Bronchial epithelial cell (primary cell): ENCODE data around the gene SPANXN2. TPM values are rescaled to one million over a fixed set of nuclear protein-coding genes. Genes with fewer than 3 reads are reported as not detected.

Experiments used
- DNase-seq: peaks from one replicate; pipeline ENCODE4 v3.0.0-alpha.2; 2010; ENCODE audit warnings: low read depth
- FAIRE-seq: peaks from 2 replicates; lab custom pipeline; 2011; peaks lifted over from hg19 to GRCh38; lab: Jason Lieb, UNC
- H3K27me3 ChIP-seq: 2 replicates; pipeline ENCODE4 v1.5.1; 2011; ENCODE audit warnings: low read length; ENCODE audit not compliant: control insufficient read depth, insufficient read depth
- H3K36me3 ChIP-seq: 2 replicates; pipeline ENCODE4 v1.5.1; 2011; ENCODE audit warnings: low read length; ENCODE audit not compliant: control insufficient read depth, insufficient read depth
- H3K4me3 ChIP-seq: 2 replicates; pipeline ENCODE4 v1.5.1; 2011; ENCODE audit warnings: mild to moderate bottlenecking, low read depth, low read length, control low read depth
- total RNA-seq: library from RNA; depleted of rRNA; stranded (reverse); fragments of >200 nt; gene quantifications from 2 replicates; pipeline ENCODE4 v1.2.1, GENCODE V29; 2014
- TF ChIP-seq, protein P1 (sequence below): IDR thresholded peaks from 2 replicates; pipeline ENCODE4 v1.5.1; 2011; ENCODE audit warnings: mild to moderate bottlenecking, moderate library complexity, low read length, control low read depth, inconsistent platforms; ENCODE audit not compliant: insufficient read depth, severe bottlenecking

Gene SPANXN2
- total RNA-seq, 1 donor from 2014 or later = not detected

DNA sequence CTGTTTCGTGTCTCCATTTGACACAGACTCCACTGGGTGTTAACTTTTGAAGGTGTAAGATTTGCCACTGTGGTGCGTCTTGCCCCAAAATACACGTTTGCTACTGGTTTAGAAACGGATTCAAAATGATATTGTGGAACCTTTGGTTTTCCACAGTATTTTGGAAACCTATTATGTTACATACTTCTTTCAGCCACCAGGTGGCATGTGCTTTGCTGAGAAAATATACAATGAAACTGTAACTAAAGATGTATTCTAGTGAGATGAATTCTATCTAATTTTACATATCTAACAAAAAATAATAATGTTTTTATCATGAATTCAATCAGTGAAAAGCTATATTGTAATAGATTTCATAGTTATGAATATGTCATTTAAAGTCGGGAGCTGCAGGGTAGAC, 56.2 kb downstream of the SPANXN2 start:
- Histone ChIP-seq H3K36me3 (no peaks in the 10 kb centered on the region), H3K4me3 (no peak overlapping the region), H3K27me3 (no peaks in the 10 kb centered on the region)
- TF ChIP-seq, protein P1, sequence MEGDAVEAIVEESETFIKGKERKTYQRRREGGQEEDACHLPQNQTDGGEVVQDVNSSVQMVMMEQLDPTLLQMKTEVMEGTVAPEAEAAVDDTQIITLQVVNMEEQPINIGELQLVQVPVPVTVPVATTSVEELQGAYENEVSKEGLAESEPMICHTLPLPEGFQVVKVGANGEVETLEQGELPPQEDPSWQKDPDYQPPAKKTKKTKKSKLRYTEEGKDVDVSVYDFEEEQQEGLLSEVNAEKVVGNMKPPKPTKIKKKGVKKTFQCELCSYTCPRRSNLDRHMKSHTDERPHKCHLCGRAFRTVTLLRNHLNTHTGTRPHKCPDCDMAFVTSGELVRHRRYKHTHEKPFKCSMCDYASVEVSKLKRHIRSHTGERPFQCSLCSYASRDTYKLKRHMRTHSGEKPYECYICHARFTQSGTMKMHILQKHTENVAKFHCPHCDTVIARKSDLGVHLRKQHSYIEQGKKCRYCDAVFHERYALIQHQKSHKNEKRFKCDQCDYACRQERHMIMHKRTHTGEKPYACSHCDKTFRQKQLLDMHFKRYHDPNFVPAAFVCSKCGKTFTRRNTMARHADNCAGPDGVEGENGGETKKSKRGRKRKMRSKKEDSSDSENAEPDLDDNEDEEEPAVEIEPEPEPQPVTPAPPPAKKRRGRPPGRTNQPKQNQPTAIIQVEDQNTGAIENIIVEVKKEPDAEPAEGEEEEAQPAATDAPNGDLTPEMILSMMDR = peak; percentile 12
- FAIRE-seq (no peak), DNase-seq (peak; percentile 1)

DNA sequence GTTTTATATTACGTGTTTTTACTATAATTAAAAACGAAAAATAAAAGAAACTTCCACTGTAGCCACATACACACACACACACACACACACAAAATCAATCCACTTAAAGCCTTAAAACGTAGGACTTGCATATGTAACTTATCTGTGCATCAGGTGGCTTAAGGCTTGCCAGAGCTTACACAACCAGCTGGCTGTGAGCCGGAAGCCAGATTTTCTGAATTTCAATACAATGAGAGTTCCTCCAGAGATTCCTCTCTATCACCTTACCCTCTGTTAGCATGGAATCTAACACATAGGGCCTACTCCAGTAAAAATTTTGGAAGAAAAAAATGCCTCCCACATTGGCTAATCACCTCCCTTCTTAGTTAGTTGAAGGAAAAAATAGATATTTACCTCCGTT, 56.8 kb downstream of the SPANXN2 start:
- DNase-seq = no peak

More for the DNA sequence above, 56.8 kb downstream of the SPANXN2 start:
- no peak for FAIRE-seq
- Histone ChIP-seq H3K27me3 (no peaks in the 10 kb centered on the region), H3K36me3 (no peaks in the 10 kb centered on the region), H3K4me3 (no peak overlapping the region)
- TF ChIP-seq, protein P1 = no peak

Other genes with a start within 250 kb of the SPANXN2 start
- not detected in 2 replicates for gene SPANXN3, start 203.3 kb downstream of the SPANXN2 start, total RNA-seq
- under 0.01 TPM in 2 replicates for gene SLITRK4, start 84.7 kb downstream of the SPANXN2 start, total RNA-seq
- not detected in 2 replicates for gene UBE2NL, start 163.3 kb upstream of the SPANXN2 start, total RNA-seq